Measurements from ENCODE around the gene PPM1D. TPM values are rescaled to one million over a fixed set of nuclear protein-coding genes. Genes with fewer than 3 reads are reported as not detected.

Gene PPM1D
- total RNA-seq, 2 donors from 2014 or later: 5.0 to 7.6 TPM

DNA sequence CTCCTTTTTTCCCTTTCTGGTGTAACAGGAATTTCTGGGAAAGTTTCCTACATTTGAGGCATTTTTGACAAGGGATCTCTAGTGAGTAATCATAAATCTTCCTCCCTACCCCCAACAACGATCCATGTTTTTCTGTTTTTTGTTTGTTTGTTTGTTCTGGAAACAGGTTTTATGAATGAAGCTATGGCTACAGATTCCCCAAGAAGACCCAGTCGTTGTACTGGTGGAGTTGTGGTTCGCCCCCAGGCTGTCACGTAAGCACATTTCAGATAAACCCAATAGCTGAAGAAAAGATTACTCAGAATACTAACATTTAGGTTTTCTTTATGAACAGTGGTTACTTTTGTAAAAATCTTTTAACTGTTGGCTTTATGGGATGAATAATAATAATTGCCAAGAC, 79.3 kb downstream of the PPM1D start:
- H3K9me3 ChIP-seq: no peaks in the 10 kb centered on the region
- TF ChIP-seq, protein P1, sequence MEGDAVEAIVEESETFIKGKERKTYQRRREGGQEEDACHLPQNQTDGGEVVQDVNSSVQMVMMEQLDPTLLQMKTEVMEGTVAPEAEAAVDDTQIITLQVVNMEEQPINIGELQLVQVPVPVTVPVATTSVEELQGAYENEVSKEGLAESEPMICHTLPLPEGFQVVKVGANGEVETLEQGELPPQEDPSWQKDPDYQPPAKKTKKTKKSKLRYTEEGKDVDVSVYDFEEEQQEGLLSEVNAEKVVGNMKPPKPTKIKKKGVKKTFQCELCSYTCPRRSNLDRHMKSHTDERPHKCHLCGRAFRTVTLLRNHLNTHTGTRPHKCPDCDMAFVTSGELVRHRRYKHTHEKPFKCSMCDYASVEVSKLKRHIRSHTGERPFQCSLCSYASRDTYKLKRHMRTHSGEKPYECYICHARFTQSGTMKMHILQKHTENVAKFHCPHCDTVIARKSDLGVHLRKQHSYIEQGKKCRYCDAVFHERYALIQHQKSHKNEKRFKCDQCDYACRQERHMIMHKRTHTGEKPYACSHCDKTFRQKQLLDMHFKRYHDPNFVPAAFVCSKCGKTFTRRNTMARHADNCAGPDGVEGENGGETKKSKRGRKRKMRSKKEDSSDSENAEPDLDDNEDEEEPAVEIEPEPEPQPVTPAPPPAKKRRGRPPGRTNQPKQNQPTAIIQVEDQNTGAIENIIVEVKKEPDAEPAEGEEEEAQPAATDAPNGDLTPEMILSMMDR (IDR thresholded peaks at IDR 0.05): no peak

DNA sequence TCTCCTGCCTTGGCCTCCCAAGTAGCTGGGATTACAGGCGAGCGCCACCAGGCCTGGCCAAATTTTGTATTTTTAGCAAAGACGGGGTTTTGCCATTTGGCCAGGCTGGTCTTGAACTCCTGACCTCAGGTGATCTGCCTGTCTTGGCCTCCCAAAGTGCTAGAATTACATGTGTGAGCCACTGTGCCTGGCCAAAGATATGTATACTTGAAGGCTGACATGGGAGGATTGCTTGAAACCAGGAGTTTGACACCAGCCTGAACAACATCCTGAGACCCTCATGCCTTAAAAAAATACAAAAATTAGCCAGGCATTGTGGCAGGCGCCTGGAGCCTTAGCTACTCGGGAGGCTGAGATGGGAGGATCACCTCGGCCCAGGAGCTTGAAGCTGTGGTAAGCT, 80.8 kb downstream of the PPM1D start:
- Histone ChIP-seq H3K4me3 (no peak overlapping the region), H3K4me1 (peaks cover 0 to 14% of the 10 kb centered on the region in 2 donors), H3K9me3 (no peaks in the 10 kb centered on the region), H3K27me3 (no peaks in the 10 kb centered on the region), H3K27ac (no peak overlapping the region), H3K36me3 (no peaks in the 10 kb centered on the region)
- TF ChIP-seq, protein P1 (IDR thresholded peaks at IDR 0.05): no peak
- no peak for DNase-seq (ENCODE audit: low spot score)

More for the DNA sequence above, 79.3 kb downstream of the PPM1D start:
- Histone ChIP-seq H3K27ac (no peak overlapping the region), H3K4me1 (peaks cover 0 to 14% of the 10 kb centered on the region in 2 donors), H3K4me3 (no peak overlapping the region), H3K36me3 (no peaks in the 10 kb centered on the region), H3K27me3 (no peaks in the 10 kb centered on the region)
- no peak for DNase-seq (ENCODE audit: low spot score)

DNA sequence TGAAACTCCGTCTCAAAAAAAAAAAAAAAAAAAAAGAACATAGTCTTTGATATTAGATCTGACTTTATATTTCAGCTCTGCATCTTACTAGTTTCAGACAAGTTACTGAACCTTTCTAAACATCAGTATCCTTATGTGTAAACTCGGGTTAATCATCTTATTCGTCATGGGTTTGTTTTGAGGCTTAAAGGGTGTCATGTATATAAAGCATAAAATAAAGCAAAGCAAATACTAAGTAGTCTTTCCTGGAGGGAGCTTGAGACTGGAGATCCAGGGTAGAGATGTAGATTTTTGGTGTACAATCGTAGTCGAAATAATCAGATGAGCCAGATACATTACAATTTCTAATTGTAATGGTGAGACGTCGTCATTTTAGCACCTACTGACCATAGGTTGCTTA, 85.4 kb downstream of the PPM1D start:
- H3K4me3 ChIP-seq: no peak overlapping the region
- no peak overlapping the region for H3K27ac ChIP-seq
- H3K4me1 ChIP-seq: no peaks in the 10 kb centered on the region
- peaks cover 11% of the 10 kb centered on the region for H3K36me3 ChIP-seq
- H3K27me3 ChIP-seq: no peaks in the 10 kb centered on the region
- DNase-seq (ENCODE audit: low spot score): no peak
- TF ChIP-seq, protein P1 (IDR thresholded peaks at IDR 0.05): no peak
- no peaks in the 10 kb centered on the region for H3K9me3 ChIP-seq

DNA sequence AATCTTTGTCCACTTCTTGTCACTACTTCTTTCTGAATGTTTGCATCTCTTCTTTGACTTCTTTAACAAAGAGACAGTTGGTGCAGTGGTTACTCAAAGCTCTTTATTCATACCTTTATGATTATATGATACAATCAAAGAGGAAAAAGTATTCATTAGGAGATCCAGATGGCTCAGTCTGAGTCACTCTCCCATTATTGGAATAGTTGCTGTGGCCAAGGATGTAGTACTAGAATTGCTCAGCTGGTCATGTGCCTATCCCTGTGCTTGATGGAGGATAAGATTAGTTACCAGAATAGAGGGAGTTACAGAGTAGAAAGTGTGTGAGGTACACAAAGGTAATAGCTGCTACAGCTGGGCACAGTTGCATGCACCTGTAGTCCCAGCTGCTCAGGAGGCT, 96.0 kb downstream of the PPM1D start:
- Histone ChIP-seq H3K4me1 (no peaks in the 10 kb centered on the region), H3K4me3 (no peak overlapping the region), H3K27me3 (no peaks in the 10 kb centered on the region), H3K9me3 (no peaks in the 10 kb centered on the region), H3K27ac (no peak overlapping the region), H3K36me3 (peaks cover 6% of the 10 kb centered on the region)
- DNase-seq (ENCODE audit: low spot score): no peak
- TF ChIP-seq, protein P1 (IDR thresholded peaks at IDR 0.05): no peak

DNA sequence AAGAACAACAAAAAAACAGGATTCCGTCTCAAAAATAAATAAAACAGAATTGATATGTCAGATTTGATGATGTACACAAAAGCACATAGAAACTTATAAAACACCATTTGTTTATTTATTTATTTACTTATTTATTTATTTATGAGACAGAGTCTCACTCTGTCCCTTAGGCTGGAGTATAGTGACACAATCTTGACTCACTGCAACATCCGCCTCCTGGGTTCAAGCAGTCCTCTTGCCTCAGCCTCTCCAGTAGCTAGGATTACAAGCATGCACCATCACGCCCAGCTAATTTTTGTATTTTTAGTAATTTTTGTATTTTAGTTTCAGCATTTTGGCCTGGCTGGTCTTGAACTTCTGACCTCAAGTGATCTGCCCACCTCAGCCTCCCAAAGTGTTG, 99.1 kb downstream of the PPM1D start:
- TF ChIP-seq, protein P1 (IDR thresholded peaks at IDR 0.05): no peak
- Histone ChIP-seq H3K4me1 (no peaks in the 10 kb centered on the region), H3K27ac (no peak overlapping the region), H3K4me3 (no peak overlapping the region), H3K27me3 (no peaks in the 10 kb centered on the region), H3K9me3 (no peaks in the 10 kb centered on the region), H3K36me3 (peaks cover 6% of the 10 kb centered on the region)
- DNase-seq (ENCODE audit: low spot score): no peak

DNA sequence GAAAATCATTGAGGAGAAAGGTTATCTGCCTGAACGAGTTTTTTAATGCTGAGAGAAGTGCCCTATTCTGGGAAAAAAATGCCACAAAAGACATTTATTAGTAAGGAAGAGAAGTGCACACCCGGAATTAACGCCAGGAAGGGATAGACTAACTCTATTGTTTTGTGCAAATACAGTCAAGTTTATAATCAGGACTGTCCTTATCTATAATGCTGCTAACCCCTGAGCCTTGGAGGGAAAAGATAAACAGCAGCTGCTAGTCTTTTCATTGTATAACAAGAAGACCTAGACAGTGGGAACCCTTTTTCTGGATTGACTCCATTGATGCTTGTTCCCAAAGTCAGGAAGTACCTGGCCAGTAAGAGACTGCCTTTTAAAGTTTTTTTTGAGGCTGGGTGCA, 104.2 kb downstream of the PPM1D start:
- DNase-seq (ENCODE audit: low spot score): no peak
- Histone ChIP-seq H3K9me3 (no peaks in the 10 kb centered on the region), H3K27me3 (no peaks in the 10 kb centered on the region), H3K4me1 (no peaks in the 10 kb centered on the region), H3K4me3 (no peak overlapping the region), H3K27ac (no peak overlapping the region), H3K36me3 (peaks cover 2% of the 10 kb centered on the region)
- TF ChIP-seq, protein P1 (IDR thresholded peaks at IDR 0.05): no peak

All from right atrium auricular region (tissue), 2 donors.